Breast epithelium (tissue), 4 donors: ENCODE results near the gene RAB11FIP5. TPM values are rescaled to one million over a fixed set of nuclear protein-coding genes. Genes with fewer than 3 reads are reported as not detected.

Experiments used
- DNase-seq, 2 donors: peaks; one replicate each; pipeline ENCODE4 v3.0.0-alpha.2; 2019; ENCODE audit warnings: low spot score in 2 of 2
- H3K27ac ChIP-seq, 2 donors: fragments of 200-600 bp; sonication (generic) in 1 of 2; one replicate each; pipeline ENCODE4 v1.5.1; 2016 to 2019; ENCODE audit warnings: mild to moderate bottlenecking in 1 of 2
- H3K27me3 ChIP-seq, 2 donors: fragments of 200-600 bp; sonication (generic) in 1 of 2; one replicate each; pipeline versions ENCODE4 v1.5.1 to v1.6.0; 2017 to 2019; ENCODE audit warnings: control low read depth in 1 of 2, mild to moderate bottlenecking in 1 of 2
- H3K36me3 ChIP-seq: fragments of 200-600 bp; one replicate; pipeline ENCODE4 v1.5.1; 2019
- H3K4me1 ChIP-seq, 2 donors: fragments of 200-600 bp; sonication (generic); one replicate each; pipeline ENCODE4 v1.5.1; 2016 to 2019; ENCODE audit warnings: control low read depth in 1 of 2
- H3K4me3 ChIP-seq, 3 donors: fragments of 200-600 bp; sonication (generic); 1 replicate in 2 of 3; 2 replicates in 1 of 3; pipeline ENCODE4 v1.5.1; 2016 to 2019; ENCODE audit warnings: mild to moderate bottlenecking in 3 of 3, moderate library complexity in 2 of 3
- H3K9me3 ChIP-seq, 2 donors: fragments of 200-600 bp; sonication (generic) in 1 of 2; one replicate each; pipeline ENCODE4 v1.5.1; 2016 to 2019; ENCODE audit warnings: control low read depth in 1 of 2
- CTCF ChIP-seq, 3 donors: fragments of 450-650 bp; IDR thresholded peaks; one replicate each; pipeline ENCODE4 v1.5.1; 2016 to 2017; ENCODE audit warnings: antibody characterized with exemption in 3 of 3, mild to moderate bottlenecking in 3 of 3, moderate library complexity in 3 of 3
- POLR2A ChIP-seq: fragments of 450-650 bp; IDR thresholded peaks from one replicate; pipeline ENCODE4 v1.6.1; 2016; ENCODE audit warnings: antibody characterized with exemption, mild to moderate bottlenecking, moderate library complexity
- POLR2AphosphoS5 ChIP-seq, 3 donors: sonication (generic); formaldehyde crosslinking; IDR thresholded peaks; one replicate each; pipeline ENCODE4 v1.6.1; 2017; ENCODE audit warnings: antibody characterized with exemption in 3 of 3
- intact Hi-C: fragments of 100-400 bp; cut with DNase I; formaldehyde crosslinking; loops from one replicate; pipeline ENCODE4 v1.15.1; 2023; ENCODE audit warnings: low total_unique reads
- total RNA-seq, 3 donors: library from RNA; depleted of rRNA; stranded (reverse); fragments of >200 nt; gene quantifications; one replicate each; pipeline ENCODE4 v1.1.0, GENCODE V29; 2016

RAB11FIP5 gene
- total RNA-seq, 3 donors from 2014 or later: 20.6 to 27.4 (median 26.5) TPM

GRCh38 chr2:73072416-73072815, 40.3 kb downstream of the RAB11FIP5 start:
- Histone ChIP-seq H3K27me3 (no peaks in the 10 kb centered on the region), H3K27ac (peak overlapping the region; percentile 45 to 86), H3K9me3 (no peaks in the 10 kb centered on the region), H3K4me1 (peaks cover 0 to 9% of the 10 kb centered on the region in 2 donors), H3K4me3 (peak overlapping the region; percentile 89 to 93 (median 92)), H3K36me3 (no peaks in the 10 kb centered on the region)
- intact Hi-C loops: no loop called here
- no peak for DNase-seq
- TF ChIP-seq POLR2AphosphoS5 (IDR thresholded peaks at IDR 0.05) (no peak), POLR2A (no peak), CTCF (IDR thresholded peaks at IDR 0.05) (no peak)

- no peaks in the 10 kb centered on the region for H3K36me3 ChIP-seq
- H3K27me3 ChIP-seq: no peaks in the 10 kb centered on the region
- TF ChIP-seq CTCF (IDR thresholded peaks at IDR 0.05): no peak
- no peak for TF ChIP-seq POLR2A
- no peak for TF ChIP-seq POLR2AphosphoS5 (IDR thresholded peaks at IDR 0.05)
- DNase-seq: peak in 1 of 2 donors; percentile 41
- H3K27ac ChIP-seq: peak overlapping the region; percentile 86 to 90
- intact Hi-C loops: no loop called here
- H3K9me3 ChIP-seq: no peaks in the 10 kb centered on the region
- H3K4me1 ChIP-seq: peaks cover 0 to 9% of the 10 kb centered on the region in 2 donors
- H3K4me3 ChIP-seq: peak overlapping the region; percentile 89 to 93 (median 92)
Measured at GRCh38 chr2:73072129-73072395, 40.7 kb downstream of the RAB11FIP5 start.

DNA sequence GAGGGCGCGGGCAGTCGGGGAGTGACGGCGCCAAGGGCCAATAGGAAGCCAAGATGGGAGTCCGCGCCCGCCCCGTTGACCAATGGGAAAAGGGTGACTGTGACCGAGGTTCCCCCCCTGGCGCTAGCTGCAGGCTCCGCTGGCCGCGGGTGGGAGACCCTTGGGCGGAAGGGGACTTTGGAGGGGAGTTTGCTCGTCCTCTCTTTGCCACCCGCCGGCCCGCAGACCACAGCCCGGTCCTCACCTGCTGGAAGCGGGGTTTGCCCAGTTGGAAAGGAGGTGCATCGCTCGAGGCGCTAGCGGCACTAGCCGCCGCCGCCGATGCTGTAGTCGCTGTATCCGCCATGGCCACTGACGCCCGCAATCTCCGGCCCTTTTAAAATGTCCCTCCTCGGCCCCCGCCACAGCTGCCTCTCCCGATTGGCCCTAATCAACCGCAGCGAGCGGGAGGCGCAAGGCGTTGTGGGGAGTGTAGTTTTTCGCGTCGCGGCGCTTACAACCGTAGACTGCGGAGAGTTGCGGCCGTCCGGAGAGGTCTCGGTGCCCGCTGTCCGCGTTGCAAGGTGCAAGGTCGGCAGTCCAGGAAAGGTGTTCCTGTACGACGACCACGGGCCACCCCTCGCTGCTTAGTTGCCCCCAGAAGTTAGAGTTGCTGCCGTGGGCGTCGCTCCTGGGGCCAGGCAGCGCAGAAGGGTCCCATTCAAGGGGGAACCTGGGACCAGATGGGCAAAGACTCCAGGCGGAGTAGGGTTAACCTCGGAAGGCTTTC, 41.2 kb downstream of the RAB11FIP5 start, which contains the start of gene SFXN5:
TSS of gene SFXN5 (minus strand) at position 353 of the 769 bp plus-strand sequence. CDS start at position 346, 7 bp downstream.
- Histone ChIP-seq H3K27me3 (no peaks in the 10 kb centered on the region), H3K9me3 (no peaks in the 10 kb centered on the region), H3K27ac (peak within 1 kb of the TSS; percentile 86 to 90), H3K36me3 (no peaks in the 10 kb centered on the region), H3K4me3 (peak within 1 kb of the TSS; percentile 89 to 93 (median 92)), H3K4me1 (peaks cover 0 to 9% of the 10 kb centered on the region in 2 donors)
- intact Hi-C loops: no loop called here
- DNase-seq: peak; percentile 94 to 96
- TF ChIP-seq POLR2AphosphoS5 (IDR thresholded peaks at IDR 0.05) (peak; percentile 62 to 85 (median 84)), POLR2A (no peak)

GRCh38 chr2:73070643-73071359, 41.9 kb downstream of the RAB11FIP5 start:
- Histone ChIP-seq H3K36me3 (no peaks in the 10 kb centered on the region), H3K4me1 (peaks cover 0 to 9% of the 10 kb centered on the region in 2 donors), H3K27ac (peak overlapping the region; percentile 86 to 90), H3K9me3 (no peaks in the 10 kb centered on the region), H3K27me3 (no peaks in the 10 kb centered on the region), H3K4me3 (peak overlapping the region; percentile 89 to 93 (median 92))
- no peak for DNase-seq
- intact Hi-C loops: no loop called here
- TF ChIP-seq CTCF (IDR thresholded peaks at IDR 0.05) (no peak), POLR2A (no peak), POLR2AphosphoS5 (IDR thresholded peaks at IDR 0.05) (no peak)

DNA sequence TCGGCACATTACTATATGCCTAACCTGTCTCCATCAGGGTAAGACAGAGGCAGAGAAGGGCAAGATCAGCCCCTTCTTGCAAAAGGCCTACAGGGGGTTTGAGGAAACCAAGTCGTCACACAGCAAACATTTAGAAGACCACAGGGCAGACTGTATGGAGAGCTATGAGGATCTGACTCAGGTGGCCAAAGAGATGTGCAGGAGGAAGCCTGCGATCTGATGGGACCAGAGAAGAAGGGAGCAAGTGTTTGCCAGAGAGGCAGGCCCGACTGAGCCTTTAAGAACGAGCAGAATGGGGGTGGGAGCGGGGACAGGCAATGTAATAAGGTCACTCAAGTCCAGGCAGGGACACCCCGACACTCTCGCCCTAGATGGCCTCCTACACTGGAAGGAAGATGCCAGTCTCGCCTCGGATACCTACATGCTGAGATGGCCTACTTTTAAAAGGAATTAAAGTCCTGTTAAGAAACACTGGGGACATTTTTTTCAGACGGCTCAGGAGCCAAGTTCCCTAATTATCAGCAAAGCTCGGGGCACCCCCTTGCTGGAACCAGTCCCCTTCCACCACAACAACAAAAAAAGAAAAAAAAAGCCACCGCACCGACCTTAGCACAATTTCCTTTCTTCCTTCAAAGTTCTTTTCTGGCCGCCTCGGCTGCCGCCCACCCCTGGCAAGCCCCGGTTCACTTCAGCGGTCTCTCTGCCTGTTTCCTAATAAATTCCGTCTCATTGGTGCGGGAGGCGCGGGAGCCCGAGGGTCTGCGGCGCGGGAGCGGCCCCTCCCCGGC, 42.7 kb downstream of the RAB11FIP5 start:
- peak overlapping the region; percentile 86 to 90 for H3K27ac ChIP-seq
- no peaks in the 10 kb centered on the region for H3K36me3 ChIP-seq
- no peaks in the 10 kb centered on the region for H3K9me3 ChIP-seq
- H3K4me1 ChIP-seq: peaks cover 0 to 9% of the 10 kb centered on the region in 2 donors
- no peaks in the 10 kb centered on the region for H3K27me3 ChIP-seq
- peak overlapping the region; percentile 89 to 93 (median 92) for H3K4me3 ChIP-seq
- DNase-seq: no peak
- intact Hi-C loops: no loop called here
- TF ChIP-seq POLR2AphosphoS5 (IDR thresholded peaks at IDR 0.05) (no peak), POLR2A (no peak), CTCF (IDR thresholded peaks at IDR 0.05) (no peak)
